Sigmoid colon (tissue), 4 donors: Measurements from ENCODE around the gene PSMA6.

Source experiments
- EP300 ChIP-seq, 4 donors: sonication (generic); formaldehyde crosslinking; IDR thresholded peaks; one replicate each; pipeline ENCODE4 v1.6.1; 2017; ENCODE audit warnings: antibody characterized with exemption in 4 of 4
- POLR2A ChIP-seq, 2 donors: fragments of 450-650 bp; IDR thresholded peaks; one replicate each; pipeline ENCODE4 v1.6.1; 2016; ENCODE audit warnings: antibody characterized with exemption in 2 of 2, mild to moderate bottlenecking in 2 of 2, moderate library complexity in 2 of 2
- POLR2AphosphoS5 ChIP-seq, 4 donors: sonication (generic); formaldehyde crosslinking; IDR thresholded peaks; one replicate each; pipeline ENCODE4 v1.6.1; 2017; ENCODE audit warnings: antibody characterized with exemption in 4 of 4
- TF ChIP-seq, protein P1 (sequence below), 4 experiments: fragments of 450-650 bp in 3 of 4; fragments of 200-600 bp in 1 of 4; IDR thresholded peaks; one replicate each; pipeline ENCODE4 v1.5.1; 2016 to 2019; ENCODE audit warnings: antibody characterized with exemption in 4 of 4, mild to moderate bottlenecking in 3 of 4, moderate library complexity in 2 of 4

DNA sequence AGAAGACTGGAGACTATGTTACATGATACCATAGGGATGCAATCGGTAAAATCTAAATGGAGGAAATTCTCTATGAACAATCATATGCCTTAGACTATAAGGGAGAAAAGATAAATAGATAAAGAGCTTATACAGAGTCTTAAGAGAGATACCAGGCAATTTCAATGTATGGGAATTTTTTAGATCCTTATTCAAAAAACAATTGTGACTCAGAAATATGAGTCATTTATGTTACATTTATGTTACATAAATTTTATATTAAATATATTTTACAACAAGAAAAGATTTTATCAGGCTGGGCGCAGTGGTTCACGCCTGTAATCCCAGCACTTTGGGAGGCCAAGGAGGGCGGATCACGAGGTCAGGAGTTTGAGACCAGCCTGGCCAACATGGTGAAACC, 36.5 kb upstream of the PSMA6 start:
- TF ChIP-seq, protein P1, sequence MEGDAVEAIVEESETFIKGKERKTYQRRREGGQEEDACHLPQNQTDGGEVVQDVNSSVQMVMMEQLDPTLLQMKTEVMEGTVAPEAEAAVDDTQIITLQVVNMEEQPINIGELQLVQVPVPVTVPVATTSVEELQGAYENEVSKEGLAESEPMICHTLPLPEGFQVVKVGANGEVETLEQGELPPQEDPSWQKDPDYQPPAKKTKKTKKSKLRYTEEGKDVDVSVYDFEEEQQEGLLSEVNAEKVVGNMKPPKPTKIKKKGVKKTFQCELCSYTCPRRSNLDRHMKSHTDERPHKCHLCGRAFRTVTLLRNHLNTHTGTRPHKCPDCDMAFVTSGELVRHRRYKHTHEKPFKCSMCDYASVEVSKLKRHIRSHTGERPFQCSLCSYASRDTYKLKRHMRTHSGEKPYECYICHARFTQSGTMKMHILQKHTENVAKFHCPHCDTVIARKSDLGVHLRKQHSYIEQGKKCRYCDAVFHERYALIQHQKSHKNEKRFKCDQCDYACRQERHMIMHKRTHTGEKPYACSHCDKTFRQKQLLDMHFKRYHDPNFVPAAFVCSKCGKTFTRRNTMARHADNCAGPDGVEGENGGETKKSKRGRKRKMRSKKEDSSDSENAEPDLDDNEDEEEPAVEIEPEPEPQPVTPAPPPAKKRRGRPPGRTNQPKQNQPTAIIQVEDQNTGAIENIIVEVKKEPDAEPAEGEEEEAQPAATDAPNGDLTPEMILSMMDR (IDR thresholded peaks at IDR 0.05), result no peak
- TF ChIP-seq POLR2AphosphoS5 (IDR thresholded peaks at IDR 0.05) (no peak), POLR2A (IDR thresholded peaks at IDR 0.05) (no peak), EP300 (IDR thresholded peaks at IDR 0.05) (no peak)
